Measurements from ENCODE around the gene B3GALT4.
A peak's percentile ranks its signal among the peaks of the same experiment; 100 is the strongest.
"Not testable (repeated sequence)": the region's sequence is repeated elsewhere in the genome, so short reads cannot be mapped to it uniquely, and the experiment has no call there.

B3GALT4 gene

DNA sequence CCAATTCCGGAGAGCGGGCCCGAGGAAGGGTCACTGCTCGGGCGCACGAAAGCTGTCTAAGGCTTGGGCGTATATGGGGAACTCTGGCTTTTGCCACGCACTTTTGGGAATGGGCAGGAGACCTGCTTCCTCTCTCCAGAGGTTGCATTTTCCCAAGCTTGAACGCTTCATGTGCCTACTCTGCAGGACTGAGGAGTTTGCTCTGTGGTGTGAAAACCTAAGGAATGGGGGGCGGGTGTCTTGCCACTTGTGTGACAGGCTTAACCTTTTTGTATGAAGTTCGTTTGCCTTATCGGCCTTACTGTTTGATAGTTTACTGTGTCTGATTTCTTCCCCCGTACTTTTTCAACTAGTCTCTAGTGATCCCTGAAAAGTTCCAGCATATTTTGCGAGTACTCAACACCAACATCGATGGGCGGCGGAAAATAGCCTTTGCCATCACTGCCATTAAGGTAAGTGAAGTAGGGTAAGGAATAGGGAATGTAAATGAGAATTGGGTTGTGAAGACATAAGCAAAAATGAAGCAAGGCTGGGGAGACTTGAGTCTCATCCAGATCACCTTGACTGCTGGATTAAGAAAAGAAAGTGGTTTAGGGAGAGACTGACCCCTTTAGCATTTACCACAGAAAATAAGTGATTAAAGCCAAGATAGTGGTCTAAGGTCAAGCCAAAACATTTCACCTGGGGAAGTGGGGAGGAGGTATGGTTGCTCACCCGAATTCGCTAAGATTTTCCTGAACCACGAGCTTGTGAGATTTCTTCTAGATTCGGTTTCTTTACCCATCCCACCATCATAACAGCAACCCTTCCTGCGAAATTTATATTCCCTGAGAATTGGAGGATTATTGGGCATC, 4.4 kb upstream of the B3GALT4 start:
- DNase-seq: no peak

DNA sequence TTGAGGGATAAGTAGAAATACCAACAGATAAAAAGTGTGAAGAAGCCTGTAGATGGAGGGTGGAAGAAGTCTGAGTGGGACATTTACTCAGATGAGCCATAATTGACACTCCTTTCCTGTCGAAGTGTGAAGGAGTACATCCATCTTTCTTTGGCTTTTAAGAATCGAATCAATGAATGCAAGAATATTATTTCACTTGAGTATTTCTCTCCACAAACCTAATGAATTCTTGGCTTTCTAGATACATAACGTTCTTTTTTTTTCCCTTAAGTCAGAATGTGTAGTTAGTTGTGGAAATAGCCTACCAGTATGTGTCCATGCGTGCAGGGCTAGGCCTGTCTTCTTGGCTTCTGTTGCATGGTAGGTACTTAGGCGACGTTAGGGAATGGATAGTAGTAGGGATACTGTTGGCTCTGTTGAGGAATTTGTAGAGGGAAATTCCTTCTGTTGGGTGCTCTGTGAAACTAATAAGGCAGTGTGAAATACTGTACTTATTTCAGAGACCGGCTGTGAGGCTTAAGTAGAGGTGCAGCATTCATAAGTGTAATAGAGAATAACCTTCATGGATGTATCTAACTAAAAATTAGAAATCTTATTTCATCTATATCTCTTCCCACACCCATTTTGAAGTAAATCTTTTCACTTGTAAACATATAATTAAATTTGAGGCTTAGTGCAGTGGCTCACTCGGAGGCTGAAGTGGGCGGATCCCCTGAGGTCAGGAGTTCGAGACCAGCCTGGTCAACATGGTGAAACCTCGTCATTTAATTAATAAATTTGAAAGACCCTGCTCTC, 3.6 kb upstream of the B3GALT4 start:
- DNase-seq: no peak

DNA sequence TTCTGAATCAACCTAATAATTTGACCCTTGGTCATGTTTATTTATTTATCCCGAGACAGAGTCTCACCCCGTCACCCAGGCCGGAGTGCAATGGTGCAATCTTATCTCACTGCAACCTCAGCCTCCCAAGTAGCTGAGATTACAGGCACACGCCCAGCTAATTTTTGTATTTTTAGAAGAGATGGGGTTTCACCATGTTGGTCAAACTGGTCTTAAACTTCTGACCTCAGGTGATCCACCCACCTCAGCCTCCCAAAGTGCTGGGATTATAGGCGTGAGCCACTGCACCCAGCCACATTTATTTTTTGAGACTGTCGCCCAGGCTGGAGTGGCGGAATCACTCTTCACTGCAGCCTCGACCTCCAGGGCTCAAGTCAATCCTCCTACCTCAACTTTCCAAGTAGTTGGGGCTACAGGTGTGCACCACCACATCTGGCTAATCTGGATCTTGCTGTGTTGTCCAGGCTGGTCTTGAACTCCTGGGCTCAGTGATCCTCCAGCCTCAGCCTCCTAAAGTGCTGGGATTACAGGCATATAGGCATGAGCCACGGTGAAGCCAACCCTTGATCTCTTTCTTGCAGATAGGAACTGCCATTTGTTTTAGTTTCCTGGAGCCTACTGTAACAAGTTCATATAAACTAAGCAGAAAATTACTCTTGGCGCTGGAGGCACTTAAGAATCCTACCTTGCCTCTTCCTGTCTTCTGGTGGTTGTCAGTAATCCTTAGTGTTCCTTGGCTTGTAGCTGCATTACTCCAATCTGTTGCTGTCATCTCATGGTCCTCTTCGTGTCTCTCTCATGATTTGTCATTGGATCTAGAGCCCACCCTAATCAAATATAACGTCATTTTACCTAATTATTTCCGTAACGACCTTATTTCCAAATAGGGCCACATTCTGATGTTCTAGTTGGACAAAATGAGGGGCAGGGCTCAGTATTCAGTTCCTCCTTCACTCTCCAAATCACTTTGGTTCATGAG, 2.7 kb upstream of the B3GALT4 start:
- no peak for DNase-seq

DNA sequence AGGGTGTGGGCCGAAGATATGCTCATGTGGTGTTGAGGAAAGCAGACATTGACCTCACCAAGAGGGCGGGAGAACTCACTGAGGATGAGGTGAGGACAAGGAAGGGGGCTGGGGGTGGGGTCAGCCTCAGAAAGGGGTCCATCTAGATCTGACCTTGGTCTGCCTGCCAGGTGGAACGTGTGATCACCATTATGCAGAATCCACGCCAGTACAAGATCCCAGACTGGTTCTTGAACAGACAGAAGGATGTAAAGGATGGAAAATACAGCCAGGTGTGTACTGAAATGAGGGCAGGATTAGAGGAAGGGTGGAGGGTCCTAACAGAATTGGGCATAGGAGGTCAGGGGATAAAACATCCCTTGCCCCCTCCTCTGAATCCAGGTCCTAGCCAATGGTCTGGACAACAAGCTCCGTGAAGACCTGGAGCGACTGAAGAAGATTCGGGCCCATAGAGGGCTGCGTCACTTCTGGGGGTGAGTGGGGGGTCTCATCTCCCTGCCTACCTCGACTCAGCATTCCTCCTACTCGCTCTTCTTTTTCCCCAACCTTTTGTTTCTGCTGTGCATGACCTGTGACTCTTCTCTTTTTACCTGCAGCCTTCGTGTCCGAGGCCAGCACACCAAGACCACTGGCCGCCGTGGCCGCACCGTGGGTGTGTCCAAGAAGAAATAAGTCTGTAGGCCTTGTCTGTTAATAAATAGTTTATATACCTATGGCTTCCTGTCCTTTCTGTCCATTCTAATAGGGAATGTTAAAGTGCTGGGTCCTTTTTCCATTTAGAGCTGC, 935 bp upstream of the B3GALT4 start:
- not testable (repeated sequence) for DNase-seq

DNA sequence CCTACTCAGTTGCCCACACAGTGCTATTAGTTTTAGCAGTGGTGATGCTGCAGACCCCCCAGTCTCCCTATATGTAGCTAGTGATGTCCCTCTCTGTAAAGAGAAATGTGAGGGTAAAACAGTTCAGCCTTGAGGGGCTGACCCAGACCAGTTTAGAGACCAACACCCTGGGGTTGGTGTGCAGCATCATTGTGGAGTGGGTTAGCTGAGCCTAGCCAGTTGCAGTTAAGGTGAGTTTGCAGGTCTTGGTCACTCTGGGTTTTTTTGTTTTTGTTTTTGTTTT, 401 bp upstream of the B3GALT4 start:
- no peak for DNase-seq

DNA sequence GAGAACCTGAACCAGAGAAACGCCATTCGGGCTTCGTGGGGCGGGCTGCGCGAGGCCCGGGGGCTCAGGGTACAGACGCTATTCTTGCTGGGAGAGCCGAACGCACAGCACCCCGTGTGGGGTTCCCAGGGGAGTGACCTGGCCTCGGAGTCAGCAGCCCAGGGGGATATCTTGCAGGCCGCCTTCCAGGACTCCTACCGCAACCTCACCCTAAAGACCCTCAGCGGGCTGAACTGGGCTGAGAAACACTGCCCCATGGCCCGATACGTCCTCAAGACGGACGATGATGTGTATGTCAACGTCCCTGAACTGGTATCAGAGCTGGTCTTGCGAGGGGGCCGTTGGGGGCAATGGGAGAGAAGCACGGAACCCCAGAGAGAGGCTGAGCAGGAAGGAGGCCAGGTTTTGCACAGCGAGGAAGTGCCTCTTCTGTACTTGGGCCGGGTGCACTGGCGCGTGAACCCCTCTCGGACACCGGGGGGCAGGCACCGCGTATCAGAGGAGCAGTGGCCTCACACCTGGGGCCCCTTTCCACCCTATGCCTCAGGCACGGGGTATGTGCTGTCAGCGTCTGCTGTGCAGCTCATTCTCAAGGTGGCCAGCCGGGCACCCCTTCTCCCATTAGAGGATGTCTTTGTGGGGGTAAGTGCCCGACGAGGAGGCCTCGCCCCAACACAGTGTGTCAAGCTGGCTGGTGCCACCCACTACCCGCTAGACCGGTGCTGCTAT, 904 bp downstream of the B3GALT4 start:
- peak; percentile 19 for DNase-seq

DNA sequence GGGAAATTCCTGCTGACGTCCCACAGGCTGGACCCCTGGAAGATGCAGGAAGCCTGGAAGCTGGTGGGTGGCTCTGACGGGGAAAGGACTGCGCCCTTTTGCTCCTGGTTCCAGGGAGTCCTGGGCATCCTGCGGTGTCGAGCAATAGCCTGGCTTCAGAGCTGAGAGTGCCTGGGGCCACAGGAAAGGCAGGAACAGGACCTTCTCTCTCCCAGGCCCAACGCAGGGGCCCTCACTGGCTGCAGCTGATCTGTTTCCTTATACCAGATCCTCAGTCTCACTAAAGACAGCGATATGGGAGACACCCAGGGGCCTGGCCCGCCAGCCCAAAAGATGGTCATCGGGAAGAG, 1.4 kb downstream of the B3GALT4 start:
- no peak for DNase-seq

DNA sequence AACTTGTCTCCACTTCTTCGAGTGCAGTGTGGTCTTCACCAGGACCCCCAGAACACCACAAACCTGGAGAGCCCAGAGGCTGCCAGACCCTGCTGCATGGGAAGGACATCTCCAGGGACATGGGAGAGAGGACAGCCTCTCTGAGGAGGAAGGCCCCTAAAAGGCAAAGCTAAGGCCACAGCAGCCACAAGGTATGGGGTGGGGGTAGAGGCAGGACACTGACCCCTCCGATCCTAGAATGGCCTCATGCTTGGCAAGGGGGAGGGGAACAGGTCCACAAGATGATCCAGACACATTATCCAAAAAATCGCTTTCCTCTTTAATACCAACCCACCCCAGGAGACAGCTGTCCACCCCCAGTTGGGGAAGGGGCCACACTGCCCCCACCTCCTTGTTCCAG, 1.9 kb downstream of the B3GALT4 start:
- no peak for DNase-seq

DNA sequence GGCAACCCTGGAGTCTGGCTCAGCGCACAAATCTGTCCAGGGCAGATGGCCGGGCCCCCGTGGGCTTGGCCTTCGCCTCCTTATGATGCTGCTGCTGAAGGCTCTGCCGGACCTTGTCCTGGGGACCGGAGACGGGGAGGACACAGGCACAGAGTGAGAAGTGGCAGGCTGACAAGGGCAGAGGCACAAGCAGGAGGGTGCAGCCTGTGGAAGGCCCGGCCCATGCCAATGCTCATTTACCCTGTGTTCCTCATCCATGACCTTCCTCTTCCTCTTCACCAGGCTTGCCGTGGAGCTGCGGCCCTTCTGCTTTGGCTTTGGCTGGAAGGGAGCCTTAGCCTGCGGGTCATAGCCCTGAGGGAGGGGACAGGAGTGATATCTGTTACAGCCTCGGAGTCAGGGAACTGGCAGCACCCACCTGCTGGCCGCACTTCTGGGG, 2.4 kb downstream of the B3GALT4 start:
- DNase-seq: no peak

DNA sequence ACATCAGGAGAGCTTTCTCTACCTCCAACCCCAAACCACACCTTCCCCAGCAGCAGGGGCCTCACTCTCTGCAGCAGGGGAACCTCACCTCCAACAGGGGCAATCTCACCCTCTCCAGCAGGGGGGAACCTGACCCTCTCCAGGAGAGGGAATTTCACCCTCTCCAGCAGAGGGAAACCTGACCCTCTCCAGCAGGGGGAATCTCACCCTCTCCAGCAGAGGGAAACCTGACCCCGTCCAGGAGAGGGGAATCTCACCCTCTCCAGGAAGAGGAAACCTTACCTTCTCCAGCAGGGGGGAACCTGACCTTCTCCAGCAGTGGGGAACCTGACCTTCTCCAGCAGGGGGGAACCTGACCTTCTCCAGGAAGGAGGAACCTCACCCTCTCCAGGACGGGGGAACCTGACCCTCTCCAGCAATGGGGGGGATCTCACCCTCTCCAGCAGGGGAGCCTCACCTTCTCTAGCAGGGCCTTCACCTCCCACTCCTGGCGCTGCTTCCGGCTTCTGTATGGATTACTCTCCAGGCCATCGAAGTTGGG, 3.1 kb downstream of the B3GALT4 start:
- peak; percentile 38 for DNase-seq

DNA sequence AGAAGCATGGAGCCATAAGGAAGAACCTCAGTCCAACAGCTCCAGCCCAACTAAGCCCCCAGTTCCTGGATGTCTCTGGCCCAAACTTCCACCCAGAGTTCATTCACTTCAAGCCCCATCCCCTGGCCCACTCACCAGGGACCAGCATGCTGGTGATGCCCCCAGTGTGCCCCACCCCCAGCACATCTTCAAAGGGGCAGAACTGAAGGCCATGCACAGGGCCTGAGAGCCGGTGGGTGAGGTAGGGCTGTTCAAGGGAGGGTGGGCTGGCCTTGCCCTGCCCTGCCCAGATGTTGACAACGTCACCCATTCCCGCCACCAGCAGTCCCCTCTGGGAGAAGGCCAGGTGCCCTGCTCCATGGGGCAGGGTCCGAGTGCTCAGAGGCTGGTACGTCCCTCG, 3.6 kb downstream of the B3GALT4 start:
- no peak for DNase-seq

DNA sequence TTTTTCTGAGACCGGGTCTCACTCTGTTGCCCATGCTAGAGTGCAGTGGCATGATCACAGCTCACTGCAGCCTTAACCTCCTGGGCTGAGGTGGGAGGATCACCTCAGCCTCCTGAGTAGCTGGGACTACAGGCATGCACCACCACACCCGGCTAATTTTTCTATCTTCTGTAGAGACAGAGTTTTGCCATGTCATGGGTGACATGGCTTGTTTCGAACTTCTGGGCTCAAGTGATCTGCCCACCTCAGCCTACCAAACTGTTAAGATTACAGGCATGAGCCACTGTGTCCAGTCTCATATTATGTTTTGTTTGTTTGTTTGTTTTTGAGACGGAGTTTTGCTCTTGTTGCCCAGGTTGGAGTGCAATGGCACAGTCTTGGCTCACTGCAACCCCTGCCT, 8.3 kb downstream of the B3GALT4 start:
- not testable (repeated sequence) for DNase-seq

DNA sequence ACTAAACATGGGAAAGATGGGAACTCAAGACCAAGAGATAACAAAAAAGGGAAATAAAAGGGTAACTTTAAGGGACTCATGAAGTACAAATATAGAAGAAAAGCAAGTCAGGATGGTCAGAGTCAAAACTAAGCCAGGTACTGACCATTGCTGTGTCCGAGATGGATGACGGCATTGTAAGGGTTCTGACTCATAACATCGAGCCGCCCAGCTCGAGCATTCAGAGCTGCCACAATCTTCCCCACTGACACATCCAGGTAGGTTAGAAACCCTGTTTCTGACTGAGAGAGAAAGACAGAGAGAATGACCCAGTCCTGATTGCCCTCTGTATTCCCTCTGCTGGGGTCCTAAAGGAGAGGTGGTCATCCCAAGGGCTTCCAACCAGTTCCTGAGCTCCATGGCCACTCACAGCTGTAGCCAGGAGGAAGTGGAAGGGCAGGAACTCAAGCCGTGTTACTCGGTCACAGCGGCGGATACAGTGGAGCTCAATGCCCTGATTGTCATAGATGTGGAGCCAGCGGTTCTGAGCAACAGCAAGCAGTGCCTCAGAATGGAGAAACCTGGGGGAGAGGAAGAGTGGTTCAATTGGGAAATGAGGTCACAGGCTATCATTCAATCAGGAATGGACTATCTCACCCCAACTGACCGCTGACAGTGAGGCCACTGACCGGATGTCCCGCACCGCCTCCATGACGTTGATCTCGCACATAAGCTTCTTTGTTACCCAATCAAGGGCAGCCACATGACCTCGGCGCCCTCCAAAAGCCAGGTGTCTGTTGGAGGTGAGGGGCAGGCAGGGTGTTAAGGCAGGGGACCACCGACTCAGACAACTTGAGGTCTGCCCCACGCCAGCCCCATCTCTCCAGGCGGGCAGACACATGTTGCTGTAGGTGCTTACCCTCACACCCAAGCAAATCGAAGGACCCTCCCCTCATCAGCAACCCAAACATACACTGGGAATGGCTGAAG, 10.3 kb downstream of the B3GALT4 start:
- DNase-seq: no peak

DNA sequence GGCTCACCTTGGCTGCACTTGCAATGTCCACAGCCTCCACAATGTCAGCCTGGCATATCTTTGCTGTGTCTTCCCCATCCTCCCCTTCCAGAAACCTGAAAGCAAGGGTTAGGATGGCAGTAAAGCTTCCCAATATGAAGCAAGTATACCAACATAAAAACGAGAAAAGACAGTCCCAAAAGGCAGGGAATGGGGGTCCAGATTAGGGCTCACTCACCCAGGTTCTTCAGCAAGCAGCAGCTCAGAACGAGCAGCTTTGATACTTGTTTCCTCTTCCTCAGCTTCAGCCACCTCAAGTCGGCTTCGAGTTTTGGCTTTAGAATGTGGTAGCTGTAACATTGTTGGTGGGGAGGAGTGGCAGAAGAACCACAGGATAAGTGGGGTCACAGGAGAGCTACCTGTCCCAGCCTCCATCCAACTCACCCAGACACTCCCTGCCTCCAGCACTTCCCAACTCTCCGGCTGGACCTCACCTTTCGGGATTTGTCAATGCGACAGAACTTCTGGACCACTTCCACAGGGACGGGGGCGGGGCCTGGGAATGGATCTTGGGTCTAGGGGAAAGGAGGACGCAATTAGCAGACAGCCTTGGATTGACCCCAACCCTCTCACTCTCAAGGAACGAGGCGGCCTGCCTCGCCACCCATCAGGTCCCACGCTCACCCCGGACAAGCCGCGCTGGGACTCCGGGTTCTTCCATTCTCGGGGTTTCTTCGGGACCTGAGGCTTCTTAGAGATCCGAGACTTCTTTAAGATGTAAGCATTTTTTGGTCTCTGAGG, 11.4 kb downstream of the B3GALT4 start:
- DNase-seq: no peak

DNA sequence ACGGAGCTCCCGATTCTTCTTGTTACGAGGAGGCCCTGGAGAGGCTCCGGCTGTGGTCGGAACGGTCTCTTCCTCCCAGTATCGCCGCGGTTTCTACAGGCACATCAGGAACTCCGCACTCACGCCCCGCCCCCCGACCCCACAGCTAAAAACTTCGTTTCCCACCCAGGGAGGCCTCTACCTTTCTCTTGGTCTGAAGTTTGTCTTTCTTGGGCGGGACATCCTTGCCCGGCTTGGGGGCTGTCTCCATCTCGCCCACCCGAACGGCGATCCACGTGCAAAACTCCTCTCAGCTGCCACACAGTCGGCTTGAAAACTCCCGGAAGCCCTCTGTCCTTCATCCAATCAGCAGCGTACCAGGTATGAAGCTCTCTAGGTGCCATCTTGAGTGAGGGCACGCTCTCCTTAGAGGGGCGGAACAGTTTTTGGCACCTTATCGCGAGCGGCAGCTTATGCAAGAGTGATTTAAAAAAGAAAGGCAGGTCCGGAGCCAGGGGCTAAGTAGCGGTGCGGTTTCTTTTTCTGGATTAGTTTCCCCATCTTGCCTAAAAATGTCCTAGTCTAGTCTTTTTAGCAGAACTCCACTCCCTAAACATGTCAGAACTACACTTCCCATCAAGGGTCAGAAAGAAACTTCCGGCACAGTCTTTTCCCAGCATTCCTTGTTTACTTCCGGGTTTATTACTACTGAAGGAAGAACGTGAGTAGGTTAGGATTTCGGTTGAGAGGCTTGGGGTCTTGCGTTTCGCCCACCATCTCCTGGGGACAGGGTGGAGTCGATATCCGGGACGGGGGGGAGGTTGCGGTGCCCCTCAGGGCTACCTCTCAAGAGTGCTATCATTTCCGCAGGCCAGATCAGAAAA, 12.2 kb downstream of the B3GALT4 start, which contains the start of the genes PFDN6 and WDR46:
Gene PFDN6 (plus strand): TSS at position 681 of the 863 bp plus-strand sequence. CDS start 256 bp downstream, outside the sequence.
Gene WDR46 (minus strand): TSS at position 319 of the 863 bp plus-strand sequence. CDS start 69 bp downstream, at position 250.
- DNase-seq: peak; percentile 87

DNA sequence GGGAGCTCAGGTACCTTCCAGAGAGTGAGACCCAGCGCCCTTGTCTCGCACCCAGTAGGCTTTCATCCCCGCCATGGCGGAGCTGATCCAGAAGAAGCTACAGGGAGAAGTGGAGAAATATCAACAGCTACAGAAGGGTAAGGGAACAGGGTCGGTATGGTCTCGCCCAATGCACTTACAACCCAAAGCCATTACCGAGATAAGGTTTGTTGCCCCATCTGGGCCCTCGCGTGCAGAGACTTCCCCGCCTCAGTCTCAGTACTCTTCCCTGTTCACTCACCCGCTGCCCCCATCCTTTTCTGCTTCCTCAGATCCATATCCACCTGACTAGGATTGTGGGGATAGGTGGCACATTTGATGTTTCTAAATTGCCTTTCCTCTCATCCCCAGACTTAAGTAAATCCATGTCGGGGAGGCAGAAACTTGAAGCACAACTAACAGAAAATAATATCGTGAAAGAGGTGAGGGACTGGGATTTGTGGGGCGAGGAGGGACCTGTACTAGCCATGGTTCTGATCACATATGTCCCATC, 12.9 kb downstream of the B3GALT4 start:
- no peak for DNase-seq

DNA sequence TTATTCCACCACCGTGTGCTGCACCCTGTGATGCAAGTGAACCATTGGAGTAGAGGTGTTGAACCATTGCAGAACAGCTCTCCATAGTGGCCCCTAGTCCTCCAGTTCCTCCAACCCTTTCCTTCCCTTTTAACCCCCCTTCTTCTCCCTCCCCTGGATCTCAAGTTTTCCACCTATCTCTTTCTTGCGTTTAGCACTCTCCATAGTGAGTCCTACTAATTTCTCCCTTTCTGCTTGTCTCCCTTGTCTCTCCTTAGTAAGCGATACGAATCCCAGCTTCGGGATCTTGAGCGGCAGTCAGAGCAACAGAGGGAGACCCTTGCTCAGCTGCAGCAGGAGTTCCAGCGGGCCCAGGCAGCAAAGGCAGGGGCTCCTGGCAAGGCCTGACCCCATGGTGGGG, 13.5 kb downstream of the B3GALT4 start:
- no peak for DNase-seq

Data from fibroblast of skin of abdomen (primary cell).